SJCRH30 (cell line): Measurements from ENCODE around the gene FILIP1. TPM values are rescaled to one million over a fixed set of nuclear protein-coding genes. Genes with fewer than 3 reads are reported as not detected.

Experiments
- DNase-seq, 2 experiments: peaks; one replicate each; pipeline ENCODE4 v3.0.0-alpha.2; 2015 to 2020
- H3K27ac ChIP-seq: fragments of 250-450 bp; sonication (Bioruptor Pico); 2 replicates; pipeline ENCODE4 v1.5.1; 2020; ENCODE audit warnings: mild to moderate bottlenecking, moderate library complexity
- H3K27me3 ChIP-seq: fragments of 250-450 bp; sonication (Bioruptor Pico); 2 replicates; pipeline ENCODE4 v1.5.1; 2020; ENCODE audit warnings: mild to moderate bottlenecking, moderate library complexity
- H3K36me3 ChIP-seq: fragments of 250-450 bp; sonication (Bioruptor Pico); 2 replicates; pipeline ENCODE4 v1.5.1; 2020; ENCODE audit warnings: mild to moderate bottlenecking, moderate library complexity
- H3K4me1 ChIP-seq: fragments of 250-450 bp; sonication (Bioruptor Pico); 2 replicates; pipeline ENCODE4 v1.5.1; 2020; ENCODE audit warnings: mild to moderate bottlenecking, moderate library complexity
- H3K4me3 ChIP-seq: fragments of 250-450 bp; sonication (Bioruptor Pico); 2 replicates; pipeline ENCODE4 v1.5.1; 2020; ENCODE audit warnings: mild to moderate bottlenecking, moderate library complexity
- H3K9me3 ChIP-seq: fragments of 250-450 bp; sonication (Bioruptor Pico); replicated peaks from 2 replicates; pipeline ENCODE4 v1.5.1; 2020; ENCODE audit warnings: mild to moderate bottlenecking, moderate library complexity
- total RNA-seq: library from RNA; depleted of rRNA; stranded (reverse); fragments of >200 nt; shearing (Covaris generic); gene quantifications from 2 replicates; pipeline ENCODE4 v1.2.3, GENCODE V29; 2014

The FILIP1 gene
- total RNA-seq, 1 experiment from 2014 or later: 0.08 TPM

DNA sequence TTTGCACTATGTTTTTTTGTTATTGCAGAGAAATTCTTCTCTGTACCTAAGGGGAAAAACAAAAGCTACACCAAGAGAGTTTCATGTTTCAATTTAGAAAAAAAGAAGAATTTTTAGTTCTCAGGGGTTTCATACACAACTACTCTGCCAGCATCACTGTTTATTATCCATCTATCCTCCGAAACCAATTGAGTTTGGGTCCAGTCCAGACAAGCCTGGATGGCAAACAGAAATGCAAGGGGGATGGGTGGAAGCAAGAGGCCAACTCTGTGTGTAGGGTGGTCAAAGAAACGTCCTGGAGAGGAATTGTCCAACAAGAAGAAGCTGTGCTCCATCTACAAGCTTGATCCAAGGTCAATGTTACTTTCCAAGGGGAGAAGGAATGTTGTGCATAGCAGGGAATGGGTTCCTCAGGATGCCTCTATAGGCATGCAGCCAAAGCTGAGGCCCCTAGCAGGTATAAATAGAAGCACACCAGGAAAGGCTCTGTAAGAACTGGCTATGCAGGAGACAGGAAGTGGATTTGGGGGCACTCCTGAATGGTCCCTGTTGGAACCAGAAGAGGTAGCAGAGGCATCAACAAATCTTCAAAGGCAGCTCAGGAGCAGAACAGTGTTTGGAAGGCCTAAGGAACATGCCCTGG lies 64.4 kb downstream of the FILIP1 start:
- Histone ChIP-seq H3K4me3 (no peak overlapping the region), H3K4me1 (peaks cover 12% of the 10 kb centered on the region), H3K27me3 (no peaks in the 10 kb centered on the region), H3K27ac (no peak overlapping the region), H3K9me3 (no peaks in the 10 kb centered on the region), H3K36me3 (no peaks in the 10 kb centered on the region)
- DNase-seq: no peak

DNA sequence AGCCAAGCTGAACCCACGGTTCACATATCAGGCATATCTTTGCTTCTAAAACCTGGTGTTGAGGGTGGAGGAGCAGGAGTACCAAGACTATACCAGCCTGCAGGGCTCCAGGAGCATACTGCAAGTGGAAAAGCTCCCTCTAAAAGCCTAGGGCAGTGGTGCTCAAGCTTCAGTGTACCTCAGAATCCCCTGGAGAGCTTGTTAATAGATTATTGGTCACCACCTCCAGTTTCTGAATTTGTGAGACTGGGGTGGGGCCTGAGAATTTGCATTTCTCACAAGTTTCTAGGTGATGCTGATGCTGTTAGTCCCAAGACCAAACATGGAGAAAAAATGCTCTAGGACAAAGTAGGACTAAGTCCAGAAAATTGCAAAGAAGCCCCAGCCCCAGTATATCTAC lies 65.4 kb downstream of the FILIP1 start:
- Histone ChIP-seq H3K27me3 (no peaks in the 10 kb centered on the region), H3K36me3 (no peaks in the 10 kb centered on the region), H3K27ac (no peak overlapping the region), H3K9me3 (no peaks in the 10 kb centered on the region), H3K4me1 (peaks cover 12% of the 10 kb centered on the region), H3K4me3 (no peak overlapping the region)
- no peak for DNase-seq

DNA sequence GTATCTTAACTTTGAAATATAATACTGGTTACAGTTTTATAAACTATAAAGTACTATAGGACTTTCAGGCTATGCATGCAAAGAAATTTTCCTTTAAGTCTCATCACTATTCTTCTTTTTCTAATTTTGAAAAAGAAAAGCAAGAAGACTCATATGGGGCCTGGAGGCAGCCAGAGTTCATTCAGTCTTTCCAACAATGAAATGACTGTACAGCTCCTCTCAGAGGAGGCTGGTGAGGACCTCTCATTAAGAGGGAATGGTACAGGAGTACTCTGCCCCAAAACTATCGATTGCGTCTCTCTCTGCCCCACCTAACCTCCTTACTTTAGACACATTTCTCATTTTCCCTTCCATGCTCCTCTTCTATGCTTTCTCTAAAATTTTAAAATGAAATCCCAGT lies 66.3 kb downstream of the FILIP1 start:
- Histone ChIP-seq H3K36me3 (no peaks in the 10 kb centered on the region), H3K4me1 (peaks cover 12% of the 10 kb centered on the region), H3K4me3 (no peak overlapping the region), H3K9me3 (no peaks in the 10 kb centered on the region), H3K27ac (no peak overlapping the region), H3K27me3 (no peaks in the 10 kb centered on the region)
- DNase-seq: no peak

DNA sequence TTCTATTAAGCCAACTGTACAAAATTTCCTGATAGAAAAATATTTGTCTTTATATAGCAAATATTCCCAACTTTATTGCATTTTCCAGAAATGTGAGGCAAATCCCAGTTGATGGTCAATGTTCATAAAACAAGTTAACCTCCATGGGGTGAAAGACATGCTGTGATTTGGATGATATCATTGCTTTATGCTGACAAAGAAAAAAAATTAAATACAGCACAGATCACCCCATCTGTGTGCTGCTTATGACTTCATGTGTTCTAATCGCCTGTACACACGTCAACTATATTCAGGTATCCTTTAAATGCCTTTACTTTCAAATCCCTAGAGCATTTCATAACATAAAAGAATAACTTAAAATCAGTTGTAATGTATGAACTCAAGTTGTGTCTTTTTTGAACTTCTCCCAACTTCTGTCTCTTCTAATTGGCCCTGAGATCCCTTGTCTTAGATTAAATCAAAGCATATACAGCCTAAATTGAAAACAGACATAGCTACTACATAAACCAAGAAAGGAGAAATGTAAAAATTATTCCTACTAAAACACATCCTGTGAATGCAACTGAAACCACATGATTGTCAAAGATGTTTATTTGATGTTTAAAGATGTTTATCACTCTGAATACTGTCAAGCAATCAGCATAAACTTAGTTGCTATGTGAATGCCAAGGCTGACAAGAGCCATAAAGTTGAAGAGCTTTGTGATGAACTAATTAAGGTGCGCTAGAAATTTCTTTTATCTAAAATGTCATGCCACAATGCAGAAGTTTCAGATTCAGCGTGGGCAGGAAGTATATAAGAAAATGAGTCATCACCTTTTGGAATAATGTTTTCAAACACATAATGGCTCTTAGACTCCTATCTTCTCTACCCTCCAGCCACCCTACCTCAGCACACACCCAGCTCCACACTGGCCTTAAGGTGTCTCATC lies 68.7 kb downstream of the FILIP1 start:
- no peak for DNase-seq

DNA sequence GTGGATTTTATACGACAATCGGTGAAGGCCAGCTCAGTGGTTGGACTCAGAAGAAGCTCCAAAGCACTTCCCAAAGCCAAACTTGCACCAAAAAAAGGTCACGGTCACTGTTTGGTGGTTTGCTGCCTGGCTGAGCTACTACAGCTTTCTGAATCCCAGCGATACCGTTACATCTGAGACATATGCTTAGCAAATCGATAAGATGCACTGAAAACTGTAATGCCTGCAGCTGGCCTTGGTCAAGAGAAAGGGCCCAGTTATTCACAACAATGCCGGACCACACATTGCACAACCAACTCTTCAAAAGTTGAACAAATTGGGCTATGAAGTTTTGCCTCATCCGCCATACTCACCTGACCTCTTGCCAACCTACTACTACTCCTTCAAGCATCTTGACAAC lies 70.2 kb downstream of the FILIP1 start:
- Histone ChIP-seq H3K4me1 (no peaks in the 10 kb centered on the region), H3K4me3 (no peak overlapping the region), H3K9me3 (no peaks in the 10 kb centered on the region), H3K36me3 (no peaks in the 10 kb centered on the region), H3K27me3 (no peaks in the 10 kb centered on the region), H3K27ac (no peak overlapping the region)
- no peak for DNase-seq

More for the DNA sequence above, 68.7 kb downstream of the FILIP1 start:
- no peak overlapping the region for H3K4me3 ChIP-seq
- no peaks in the 10 kb centered on the region for H3K9me3 ChIP-seq
- no peaks in the 10 kb centered on the region for H3K36me3 ChIP-seq
- H3K27ac ChIP-seq: no peak overlapping the region
- peaks cover 2% of the 10 kb centered on the region; the same call in 1 of the 2 replicates for H3K4me1 ChIP-seq
- H3K27me3 ChIP-seq: no peaks in the 10 kb centered on the region

DNA sequence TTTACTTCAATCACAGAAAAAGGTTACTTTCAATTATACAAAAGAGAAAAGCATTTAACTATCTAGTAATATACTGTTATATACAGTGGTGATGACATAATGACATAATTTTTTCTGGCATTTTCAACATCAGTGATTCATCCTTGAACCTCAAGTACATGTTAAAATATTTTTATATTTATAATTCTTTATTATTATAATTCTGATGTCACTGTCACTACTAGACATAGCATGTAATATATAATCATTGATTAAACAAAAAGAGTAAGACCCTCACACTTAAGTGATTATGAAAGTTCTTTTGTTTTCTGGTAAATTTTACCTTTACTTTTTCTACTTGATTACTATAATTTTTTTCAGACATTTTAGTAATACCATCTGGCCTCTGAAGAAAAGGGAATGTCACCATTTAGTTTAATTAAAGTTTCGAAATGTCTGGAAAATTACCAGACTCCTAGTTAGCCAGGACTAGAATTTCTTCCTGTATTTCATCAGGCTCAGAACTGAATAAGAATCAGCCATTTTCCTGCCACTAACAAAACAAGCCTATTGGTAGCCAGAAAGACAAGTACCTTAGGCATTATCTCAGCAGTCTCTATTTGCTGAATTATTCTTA lies 71.5 kb downstream of the FILIP1 start:
- DNase-seq: no peak
- no peaks in the 10 kb centered on the region for H3K4me1 ChIP-seq
- H3K27ac ChIP-seq: no peak overlapping the region
- H3K9me3 ChIP-seq: no peaks in the 10 kb centered on the region
- no peak overlapping the region for H3K4me3 ChIP-seq
- peaks cover 5% of the 10 kb centered on the region; the same call in 1 of the 2 replicates for H3K27me3 ChIP-seq
- H3K36me3 ChIP-seq: no peaks in the 10 kb centered on the region

DNA sequence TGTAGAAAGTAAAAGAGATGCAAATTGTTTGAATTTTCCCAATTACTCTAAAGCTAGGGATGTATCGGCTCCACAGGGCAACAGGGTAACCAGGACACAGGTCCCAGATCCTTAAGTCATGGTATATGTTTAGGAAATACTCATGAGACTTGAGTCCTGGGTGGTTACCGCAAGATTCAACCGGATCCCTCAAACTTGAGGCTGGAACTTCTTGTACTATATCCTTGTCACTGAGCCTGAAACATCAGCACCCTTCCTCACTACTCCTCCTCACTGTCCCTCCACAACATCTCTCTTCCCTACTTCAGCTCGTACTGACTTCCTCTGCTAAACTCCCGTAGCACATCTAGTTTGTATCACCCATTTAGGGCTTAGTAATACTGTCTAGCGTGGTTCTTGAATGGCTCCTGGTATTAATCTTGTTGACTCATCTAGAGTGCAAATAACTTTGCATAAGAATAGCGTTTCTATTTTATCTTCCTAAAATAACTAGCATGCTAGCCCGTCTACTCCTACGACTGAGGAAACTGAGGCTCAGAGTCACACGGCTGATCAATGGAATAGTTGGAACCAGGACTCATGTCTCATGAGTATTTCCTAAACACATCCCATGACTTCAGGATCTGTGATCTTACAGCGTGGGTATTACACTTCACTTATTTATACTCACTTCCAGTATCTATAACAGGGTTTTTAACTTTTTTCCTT lies 72.1 kb downstream of the FILIP1 start:
- H3K27me3 ChIP-seq: peaks cover 5% of the 10 kb centered on the region; the same call in 1 of the 2 replicates
- H3K4me1 ChIP-seq: no peaks in the 10 kb centered on the region
- H3K4me3 ChIP-seq: no peak overlapping the region
- no peaks in the 10 kb centered on the region for H3K9me3 ChIP-seq
- H3K27ac ChIP-seq: no peak overlapping the region
- no peaks in the 10 kb centered on the region for H3K36me3 ChIP-seq
- no peak for DNase-seq

DNA sequence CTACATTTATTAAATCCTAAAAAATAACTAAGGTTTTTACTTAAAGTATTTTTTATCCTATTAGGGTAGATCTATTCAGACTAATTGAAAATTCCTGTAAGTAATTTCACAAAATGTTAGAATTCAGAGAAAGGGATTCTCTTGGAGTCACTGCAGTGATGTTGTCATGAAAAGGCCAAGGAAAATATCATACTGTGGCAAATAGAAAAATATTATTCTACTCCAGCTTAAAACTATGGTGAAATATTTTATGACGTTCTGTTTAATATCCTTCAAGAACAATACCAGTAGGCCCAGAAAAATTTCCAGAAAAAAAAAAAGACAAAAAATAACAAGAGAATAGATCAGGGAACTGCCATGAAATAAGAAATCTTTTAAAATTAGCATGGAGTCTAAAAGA lies 73.6 kb downstream of the FILIP1 start:
- Histone ChIP-seq H3K36me3 (no peaks in the 10 kb centered on the region), H3K9me3 (no peaks in the 10 kb centered on the region), H3K27me3 (peaks cover 5% of the 10 kb centered on the region; the same call in 1 of the 2 replicates), H3K4me1 (no peaks in the 10 kb centered on the region), H3K4me3 (no peak overlapping the region), H3K27ac (no peak overlapping the region)
- no peak for DNase-seq

DNA sequence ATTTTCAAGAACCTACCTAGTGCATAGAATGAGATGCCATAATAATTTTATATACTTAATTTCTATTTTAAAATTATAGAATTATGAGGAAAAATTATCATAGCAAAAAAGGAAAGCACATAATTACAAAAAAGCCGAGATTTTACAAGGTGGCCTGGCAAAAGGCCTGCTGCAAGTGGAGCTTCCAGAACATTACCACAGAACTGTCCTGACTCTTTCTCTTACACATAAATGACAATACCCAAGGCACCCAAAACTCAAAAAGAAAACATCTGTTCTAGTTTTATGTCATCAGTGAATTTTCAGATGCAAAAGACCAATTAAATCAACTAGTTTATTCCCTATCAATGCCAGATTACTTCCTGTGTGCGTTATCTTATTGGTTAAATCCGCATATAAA lies 74.2 kb downstream of the FILIP1 start:
- Histone ChIP-seq H3K27ac (no peak overlapping the region), H3K4me3 (no peak overlapping the region), H3K27me3 (peaks cover 5% of the 10 kb centered on the region; the same call in 1 of the 2 replicates), H3K36me3 (no peaks in the 10 kb centered on the region), H3K4me1 (no peaks in the 10 kb centered on the region), H3K9me3 (no peaks in the 10 kb centered on the region)
- no peak for DNase-seq

DNA sequence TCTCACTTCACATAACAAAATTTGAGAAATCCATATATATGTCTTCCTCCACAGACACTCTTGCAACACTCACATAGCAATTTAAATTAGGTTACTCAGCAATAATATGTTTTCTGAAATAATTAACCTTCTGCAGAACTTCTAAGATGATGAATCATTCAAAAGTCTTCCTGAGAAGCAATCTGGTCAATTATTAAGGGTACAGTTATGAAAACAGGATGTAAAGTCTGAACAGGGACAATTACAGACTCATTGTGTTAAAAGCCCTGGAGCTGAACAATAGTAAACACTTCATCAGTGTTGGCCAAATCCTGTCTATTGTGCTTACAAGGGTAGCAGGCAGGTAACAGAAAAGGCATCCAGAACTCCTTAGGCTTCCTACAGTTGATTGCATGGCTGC lies 75.4 kb downstream of the FILIP1 start:
- no peaks in the 10 kb centered on the region for H3K9me3 ChIP-seq
- H3K36me3 ChIP-seq: no peaks in the 10 kb centered on the region
- DNase-seq: no peak
- peaks cover 5% of the 10 kb centered on the region; the same call in 1 of the 2 replicates for H3K27me3 ChIP-seq
- no peak overlapping the region for H3K27ac ChIP-seq
- H3K4me3 ChIP-seq: no peak overlapping the region
- peaks cover 5% of the 10 kb centered on the region for H3K4me1 ChIP-seq

DNA sequence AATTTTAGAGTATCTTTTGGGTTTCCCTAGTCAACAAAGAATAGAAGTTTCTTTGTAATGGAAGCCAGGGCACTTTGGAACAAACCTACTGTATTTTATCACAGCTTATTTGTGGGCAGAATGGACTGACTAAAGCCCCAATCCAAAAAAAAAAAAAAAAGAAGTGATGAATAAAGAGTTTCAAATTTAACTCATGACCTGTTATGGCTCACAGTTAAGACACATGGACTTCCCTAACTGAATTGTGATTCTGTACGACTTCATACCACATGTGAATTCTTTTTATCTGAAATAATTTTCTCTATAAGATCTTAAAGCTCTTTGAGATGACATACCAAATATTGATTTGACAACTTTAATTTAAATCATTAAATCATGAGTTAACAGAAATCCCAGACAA lies 77.2 kb downstream of the FILIP1 start:
- Histone ChIP-seq H3K4me1 (peaks cover 7% of the 10 kb centered on the region), H3K4me3 (no peak overlapping the region), H3K9me3 (no peaks in the 10 kb centered on the region), H3K36me3 (no peaks in the 10 kb centered on the region), H3K27ac (no peak overlapping the region), H3K27me3 (peaks cover 5% of the 10 kb centered on the region; the same call in 1 of the 2 replicates)
- no peak for DNase-seq

DNA sequence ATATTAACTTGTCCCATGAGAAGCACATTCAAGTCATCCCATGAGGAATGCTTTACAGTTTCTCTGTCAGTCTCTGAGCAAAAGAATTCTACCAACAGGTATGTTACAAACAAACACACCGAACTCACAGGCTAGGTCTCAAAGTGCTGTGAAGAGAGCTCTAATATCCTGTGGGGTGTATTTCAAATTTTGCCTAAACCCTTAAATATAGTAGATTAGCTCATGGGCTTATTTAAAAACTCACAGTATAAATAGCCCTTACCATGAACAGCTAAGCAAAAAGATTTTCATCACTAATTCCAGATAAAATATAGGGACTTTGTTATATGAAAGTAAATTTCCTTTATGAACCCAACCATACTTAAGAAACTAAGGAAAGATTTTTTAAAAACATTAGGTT lies 77.8 kb downstream of the FILIP1 start:
- Histone ChIP-seq H3K36me3 (no peaks in the 10 kb centered on the region), H3K27ac (no peak overlapping the region)

DNA sequence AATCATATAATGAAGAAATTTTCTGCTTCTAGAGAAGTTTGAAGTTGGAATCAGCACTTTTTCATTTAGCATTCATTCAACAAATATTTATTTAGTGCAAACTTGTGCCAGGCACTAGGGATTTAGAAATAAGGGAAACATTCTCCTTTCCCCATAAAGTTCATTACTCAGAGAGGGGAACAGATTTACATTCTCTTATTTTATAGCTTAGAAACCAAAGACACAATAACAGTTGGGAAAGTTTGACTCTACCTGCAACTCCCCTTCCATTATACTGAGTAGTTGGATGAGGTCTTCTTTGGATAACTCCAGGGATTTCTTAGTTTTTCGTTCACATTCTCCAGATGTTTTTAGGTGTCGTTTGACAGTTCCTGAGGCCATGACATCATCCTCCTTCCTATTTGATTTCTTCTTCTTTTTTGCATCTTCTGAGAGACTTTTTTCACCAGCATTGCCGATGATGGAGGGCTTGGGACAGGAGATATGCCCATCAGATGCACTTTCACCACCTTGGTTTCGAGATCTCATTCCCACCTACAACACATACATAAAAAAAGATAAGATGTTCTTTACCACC lies 79.1 kb downstream of the FILIP1 start:
- Histone ChIP-seq H3K4me1 (peaks cover 7% of the 10 kb centered on the region), H3K4me3 (no peak overlapping the region), H3K9me3 (no peaks in the 10 kb centered on the region), H3K27me3 (peaks cover 5% of the 10 kb centered on the region; the same call in 1 of the 2 replicates), H3K27ac (no peak overlapping the region), H3K36me3 (no peaks in the 10 kb centered on the region)
- no peak for DNase-seq

More for the DNA sequence above, 77.8 kb downstream of the FILIP1 start:
- peaks cover 7% of the 10 kb centered on the region for H3K4me1 ChIP-seq
- H3K9me3 ChIP-seq: no peaks in the 10 kb centered on the region
- H3K27me3 ChIP-seq: peaks cover 5% of the 10 kb centered on the region; the same call in 1 of the 2 replicates
- DNase-seq: no peak
- no peak overlapping the region for H3K4me3 ChIP-seq

DNA sequence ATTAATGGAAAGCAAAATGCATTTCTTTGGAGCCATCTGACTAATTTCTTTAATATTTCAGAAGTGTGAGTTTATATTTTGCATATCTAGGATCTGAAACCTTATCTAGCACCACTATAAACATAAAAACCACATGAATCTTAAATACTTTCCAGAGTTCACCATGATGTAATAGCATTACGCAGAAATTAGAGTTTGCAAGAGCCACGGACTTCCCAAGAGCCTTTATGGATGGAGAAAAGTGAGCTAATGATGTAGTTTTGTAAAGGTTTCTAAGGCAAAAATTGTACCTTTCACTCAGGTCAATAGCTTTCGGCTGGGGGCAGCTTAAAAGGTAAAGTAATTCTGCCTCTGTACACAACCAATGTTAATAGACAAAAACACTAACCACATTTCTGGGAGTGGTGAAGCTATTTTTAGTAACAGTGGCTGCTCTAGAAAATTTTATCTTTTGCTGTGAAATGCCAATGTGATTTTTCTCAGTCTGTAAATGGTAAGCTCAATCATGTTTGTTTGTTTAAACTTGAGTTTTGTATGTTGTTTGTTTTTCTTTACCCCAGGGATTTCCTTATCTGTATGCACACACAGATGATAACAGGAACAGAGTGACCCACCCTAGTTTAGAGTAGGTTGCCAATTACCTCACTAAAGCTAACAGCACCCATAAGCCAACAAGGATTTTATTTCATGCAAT lies 80.5 kb downstream of the FILIP1 start:
- H3K4me1 ChIP-seq: peaks cover 7% of the 10 kb centered on the region
- no peak overlapping the region for H3K27ac ChIP-seq
- H3K4me3 ChIP-seq: no peak overlapping the region
- peaks cover 4% of the 10 kb centered on the region; the same call in 1 of the 2 replicates for H3K27me3 ChIP-seq
- no peak for DNase-seq
- H3K36me3 ChIP-seq: no peaks in the 10 kb centered on the region
- H3K9me3 ChIP-seq: no peaks in the 10 kb centered on the region
